Karpas-422 (cell line): ENCODE data around the gene CLCN4. TPM values are rescaled to one million over a fixed set of nuclear protein-coding genes. Genes with fewer than 3 reads are reported as not detected.

Source experiments
- DNase-seq: peaks from one replicate; pipeline ENCODE4 v3.0.0-alpha.2; 2015
- H2AFZ ChIP-seq: fragments of 200-600 bp; sonication (generic); 2 replicates; pipeline ENCODE4 v1.6.1; 2014; ENCODE audit warnings: antibody characterized with exemption, low read length, mixed read lengths
- H3K27ac ChIP-seq: fragments of 200-600 bp; sonication (generic); 2 replicates; pipeline ENCODE4 v1.5.1; 2014; ENCODE audit warnings: mild to moderate bottlenecking, low read length, moderate library complexity
- H3K27me3 ChIP-seq: fragments of 200-600 bp; sonication (generic); 2 replicates; pipeline ENCODE4 v1.6.1; 2014; ENCODE audit warnings: low read length, mixed read lengths
- H3K36me3 ChIP-seq: fragments of 200-600 bp; sonication (generic); 2 replicates; pipeline ENCODE4 v1.6.1; 2014; ENCODE audit warnings: low read length, mixed read lengths; ENCODE audit not compliant: insufficient read depth
- H3K4me1 ChIP-seq: fragments of 200-600 bp; sonication (generic); 2 replicates; pipeline ENCODE4 v1.6.1; 2014; ENCODE audit warnings: mild to moderate bottlenecking, low read length, mixed read lengths
- H3K4me2 ChIP-seq: fragments of 200-600 bp; sonication (generic); 2 replicates; pipeline ENCODE4 v1.6.1; 2014; ENCODE audit warnings: low read length, low read depth, mild to moderate bottlenecking; ENCODE audit not compliant: poor library complexity, severe bottlenecking
- H3K4me3 ChIP-seq: fragments of 200-600 bp; sonication (generic); 2 replicates; pipeline ENCODE4 v1.5.1; 2014; ENCODE audit warnings: mild to moderate bottlenecking, antibody characterized with exemption, low read length, mixed read lengths
- H3K79me2 ChIP-seq: fragments of 200-600 bp; sonication (generic); 2 replicates; pipeline ENCODE4 v1.6.1; 2014; ENCODE audit warnings: mild to moderate bottlenecking, low read length, mixed read lengths
- H3K9ac ChIP-seq: fragments of 200-600 bp; sonication (generic); 2 replicates; pipeline ENCODE4 v1.6.0; 2014; ENCODE audit warnings: low read length
- H3K9me2 ChIP-seq: fragments of 200-600 bp; sonication (generic), shearing (Covaris generic); replicated peaks from 2 replicates; pipeline ENCODE4 v1.6.0; 2014; ENCODE audit warnings: mild to moderate bottlenecking, low read length, moderate library complexity; ENCODE audit not compliant: insufficient read depth
- H3K9me3 ChIP-seq: fragments of 300-700, 200-600 bp; sonication (generic); 2 replicates; pipeline ENCODE4 v1.6.1; 2014; ENCODE audit warnings: low read length, mixed read lengths
- H4K20me1 ChIP-seq: fragments of 200-600 bp; sonication (generic); 2 replicates; pipeline ENCODE4 v1.6.1; 2014; ENCODE audit warnings: mild to moderate bottlenecking, antibody characterized with exemption, low read length, low read depth; ENCODE audit not compliant: insufficient read depth
- total RNA-seq: library from RNA; depleted of rRNA; stranded (reverse); fragments of >200 nt; shearing (Covaris generic); gene quantifications from 2 replicates; pipeline ENCODE4 v1.2.3, GENCODE V29; 2014; ENCODE audit warnings: low replicate concordance

The CLCN4 gene
- total RNA-seq, 1 experiment from 2014 or later, result 6.3 TPM

- H3K27ac ChIP-seq, result no peak overlapping the region
- H3K9me3 ChIP-seq, result peaks cover 11% of the 10 kb centered on the region
- no peak for DNase-seq
These were observed 32.1 kb upstream of the CLCN4 start for GRCh38 chrX:10124506-10125247.

GRCh38 chrX:10125248-10125615 lies 31.5 kb upstream of the CLCN4 start:
- no peak overlapping the region for H3K9ac ChIP-seq
- no peak overlapping the region for H3K27ac ChIP-seq
- H3K9me3 ChIP-seq, result peaks cover 8% of the 10 kb centered on the region
- H3K4me2 ChIP-seq, result no peak overlapping the region
- no peak overlapping the region for H3K4me3 ChIP-seq
- DNase-seq, result no peak
- no peak overlapping the region for H2AFZ ChIP-seq
- no peaks in the 10 kb centered on the region for H3K36me3 ChIP-seq
- peaks cover 2% of the 10 kb centered on the region; the same call in 1 of the 2 replicates for H3K27me3 ChIP-seq
- H4K20me1 ChIP-seq, result no peaks in the 10 kb centered on the region
- no peaks in the 10 kb centered on the region for H3K9me2 ChIP-seq
- H3K4me1 ChIP-seq, result peaks cover 9% of the 10 kb centered on the region
- H3K79me2 ChIP-seq, result no peaks in the 10 kb centered on the region

More at GRCh38 chrX:10124506-10125247, 32.1 kb upstream of the CLCN4 start:
- Histone ChIP-seq H3K36me3 (no peaks in the 10 kb centered on the region), H3K4me2 (no peak overlapping the region), H3K9me2 (no peaks in the 10 kb centered on the region), H3K9ac (no peak overlapping the region), H3K27me3 (peaks cover 2% of the 10 kb centered on the region; the same call in 1 of the 2 replicates), H3K4me3 (no peak overlapping the region), H3K79me2 (no peaks in the 10 kb centered on the region), H3K4me1 (peaks cover 9% of the 10 kb centered on the region), H2AFZ (no peak overlapping the region), H4K20me1 (no peaks in the 10 kb centered on the region)

- DNase-seq, result no peak
- Histone ChIP-seq H2AFZ (no peak overlapping the region), H4K20me1 (no peaks in the 10 kb centered on the region), H3K4me1 (peaks cover 9% of the 10 kb centered on the region), H3K9me3 (no peaks in the 10 kb centered on the region; the same call in 1 of the 2 replicates), H3K4me3 (no peak overlapping the region), H3K79me2 (no peaks in the 10 kb centered on the region), H3K36me3 (no peaks in the 10 kb centered on the region), H3K9ac (no peak overlapping the region), H3K9me2 (no peaks in the 10 kb centered on the region), H3K27ac (no peak overlapping the region), H3K27me3 (no peaks in the 10 kb centered on the region), H3K4me2 (no peak overlapping the region)
These were observed 30.7 kb upstream of the CLCN4 start for GRCh38 chrX:10126044-10126443.

- Histone ChIP-seq H3K9me2 (no peaks in the 10 kb centered on the region), H3K4me3 (no peak overlapping the region), H3K27me3 (no peaks in the 10 kb centered on the region), H4K20me1 (no peaks in the 10 kb centered on the region), H3K4me1 (peaks cover 5% of the 10 kb centered on the region), H2AFZ (no peak overlapping the region), H3K9ac (no peak overlapping the region), H3K9me3 (no peaks in the 10 kb centered on the region), H3K79me2 (no peaks in the 10 kb centered on the region), H3K27ac (no peak overlapping the region), H3K36me3 (no peaks in the 10 kb centered on the region), H3K4me2 (no peak overlapping the region)
- no peak for DNase-seq
These were observed 29.9 kb upstream of the CLCN4 start for GRCh38 chrX:10126834-10127233.

GRCh38 chrX:10128386-10128785 lies 28.4 kb upstream of the CLCN4 start:
- Histone ChIP-seq H2AFZ (no peak overlapping the region), H3K27ac (no peak overlapping the region), H3K9ac (no peak overlapping the region), H4K20me1 (no peaks in the 10 kb centered on the region), H3K4me2 (no peak overlapping the region), H3K4me1 (no peaks in the 10 kb centered on the region), H3K27me3 (no peaks in the 10 kb centered on the region), H3K4me3 (no peak overlapping the region), H3K79me2 (no peaks in the 10 kb centered on the region), H3K9me2 (no peaks in the 10 kb centered on the region), H3K9me3 (no peaks in the 10 kb centered on the region), H3K36me3 (no peaks in the 10 kb centered on the region)
- no peak for DNase-seq

- Histone ChIP-seq H3K4me2 (no peak overlapping the region), H4K20me1 (no peaks in the 10 kb centered on the region), H3K27ac (no peak overlapping the region), H3K4me1 (no peaks in the 10 kb centered on the region), H3K79me2 (no peaks in the 10 kb centered on the region), H3K4me3 (no peak overlapping the region), H3K36me3 (no peaks in the 10 kb centered on the region), H3K9ac (no peak overlapping the region), H3K9me2 (no peaks in the 10 kb centered on the region), H2AFZ (no peak overlapping the region), H3K27me3 (no peaks in the 10 kb centered on the region), H3K9me3 (no peaks in the 10 kb centered on the region)
- DNase-seq, result no peak
These were observed 27.5 kb upstream of the CLCN4 start for GRCh38 chrX:10129229-10129628.

GRCh38 chrX:10130354-10130753 lies 26.4 kb upstream of the CLCN4 start:
- H3K4me2 ChIP-seq, result no peak overlapping the region

GRCh38 chrX:10133980-10134676 lies 22.6 kb upstream of the CLCN4 start:
- Histone ChIP-seq H3K36me3 (no peaks in the 10 kb centered on the region), H3K9me3 (no peaks in the 10 kb centered on the region), H3K9me2 (no peaks in the 10 kb centered on the region)

More at GRCh38 chrX:10130354-10130753, 26.4 kb upstream of the CLCN4 start:
- Histone ChIP-seq H3K9ac (no peak overlapping the region), H3K4me1 (no peaks in the 10 kb centered on the region), H3K36me3 (no peaks in the 10 kb centered on the region), H3K27me3 (no peaks in the 10 kb centered on the region), H3K4me3 (no peak overlapping the region), H3K27ac (no peak overlapping the region), H3K9me2 (no peaks in the 10 kb centered on the region), H2AFZ (no peak overlapping the region), H3K79me2 (no peaks in the 10 kb centered on the region), H3K9me3 (no peaks in the 10 kb centered on the region), H4K20me1 (no peaks in the 10 kb centered on the region)
- DNase-seq, result no peak

More at GRCh38 chrX:10133980-10134676, 22.6 kb upstream of the CLCN4 start:
- Histone ChIP-seq H3K9ac (no peak overlapping the region), H3K4me3 (no peak overlapping the region), H2AFZ (no peak overlapping the region), H3K4me2 (no peak overlapping the region), H3K27me3 (no peaks in the 10 kb centered on the region), H4K20me1 (no peaks in the 10 kb centered on the region), H3K79me2 (no peaks in the 10 kb centered on the region), H3K27ac (no peak overlapping the region), H3K4me1 (no peaks in the 10 kb centered on the region)
- no peak for DNase-seq
